Activated naive CD8-positive, alpha-beta T cell (primary cell): Measurements from ENCODE around the gene HIBCH.

ENCODE experiments used
- H3K27ac Mint-ChIP-seq: one replicate; pipeline ENCODE4 v1.8.0; 2021; ENCODE audit warnings: mixed read lengths
- H3K27me3 Mint-ChIP-seq: one replicate; pipeline ENCODE4 v1.8.0; 2021; ENCODE audit warnings: mixed read lengths
- H3K36me3 Mint-ChIP-seq: one replicate; pipeline ENCODE4 v1.8.0; 2021; ENCODE audit warnings: mixed read lengths
- H3K4me1 Mint-ChIP-seq: one replicate; pipeline ENCODE4 v1.8.0; 2021; ENCODE audit warnings: low read depth, mixed read lengths
- H3K4me3 Mint-ChIP-seq: one replicate; pipeline ENCODE4 v1.8.0; 2021; ENCODE audit warnings: mild to moderate bottlenecking, mixed read lengths
- H3K9me3 Mint-ChIP-seq: one replicate; pipeline ENCODE4 v1.8.0; 2021; ENCODE audit warnings: low read depth, mixed read lengths

HIBCH gene

DNA sequence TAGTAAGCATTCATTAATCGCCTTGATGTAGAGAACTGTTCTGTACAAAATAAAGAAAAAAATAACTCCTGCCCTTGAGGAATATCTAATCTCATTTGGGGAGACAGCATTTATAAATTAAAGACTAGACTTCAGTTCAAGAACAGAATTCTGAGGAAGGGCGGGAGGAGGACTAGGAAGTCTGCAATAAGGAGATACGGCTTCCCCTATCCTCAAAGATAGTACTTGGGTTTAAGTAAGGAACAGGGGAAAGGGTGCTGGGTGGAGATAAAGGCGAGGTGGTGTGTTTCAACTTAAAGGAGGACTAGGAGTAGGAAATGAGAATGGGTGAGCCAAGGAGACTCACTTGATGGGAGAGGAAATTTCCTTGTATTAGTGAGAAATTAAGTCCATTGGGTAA lies 135.2 kb downstream of the HIBCH start:
- peaks cover 6% of the 10 kb centered on the region for H3K36me3 Mint-ChIP-seq
- H3K4me3 Mint-ChIP-seq: no peak overlapping the region
- no peaks in the 10 kb centered on the region for H3K9me3 Mint-ChIP-seq
- H3K4me1 Mint-ChIP-seq: peaks cover 11% of the 10 kb centered on the region
- H3K27me3 Mint-ChIP-seq: peaks cover 14% of the 10 kb centered on the region
- no peak overlapping the region for H3K27ac Mint-ChIP-seq

- Mint-ChIP-seq H3K27ac (no peak overlapping the region), H3K4me3 (no peak overlapping the region), H3K27me3 (peaks cover 18% of the 10 kb centered on the region), H3K9me3 (no peaks in the 10 kb centered on the region), H3K4me1 (peaks cover 12% of the 10 kb centered on the region), H3K36me3 (peaks cover 7% of the 10 kb centered on the region)
Observed at GRCh38 chr2:190183539-190183938, 136.1 kb downstream of the HIBCH start.

DNA sequence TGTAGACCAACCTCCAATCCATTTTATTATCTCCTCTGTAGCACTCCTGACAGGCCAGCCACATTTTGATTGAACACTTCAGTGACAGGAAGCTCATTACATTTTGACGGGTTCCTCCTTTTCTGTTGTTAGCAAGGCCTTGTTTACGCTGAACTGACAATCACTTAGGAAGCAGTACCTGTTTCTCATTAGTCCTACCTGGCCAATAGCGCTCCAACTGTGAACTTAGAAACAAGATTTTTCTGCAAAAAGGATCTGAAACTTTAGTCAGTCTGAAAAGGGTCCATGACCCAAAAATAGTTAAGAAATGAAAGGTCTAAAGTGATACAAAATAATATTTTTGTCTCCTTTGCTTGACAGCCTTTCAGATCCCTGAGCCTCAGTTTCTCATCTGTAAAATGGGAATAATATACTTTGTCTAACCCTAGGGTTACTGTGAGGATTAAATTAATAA lies 137.5 kb downstream of the HIBCH start:
- H3K27me3 Mint-ChIP-seq: peaks cover 28% of the 10 kb centered on the region
- H3K27ac Mint-ChIP-seq: no peak overlapping the region
- H3K36me3 Mint-ChIP-seq: peaks cover 7% of the 10 kb centered on the region
- peak overlapping the region; percentile 38 for H3K4me3 Mint-ChIP-seq
- H3K4me1 Mint-ChIP-seq: peaks cover 12% of the 10 kb centered on the region
- no peaks in the 10 kb centered on the region for H3K9me3 Mint-ChIP-seq

GRCh38 chr2:190181123-190181669 lies 138.4 kb downstream of the HIBCH start:
- no peaks in the 10 kb centered on the region for H3K9me3 Mint-ChIP-seq
- peak overlapping the region; percentile 77 for H3K4me3 Mint-ChIP-seq
- peaks cover 7% of the 10 kb centered on the region for H3K36me3 Mint-ChIP-seq
- H3K27me3 Mint-ChIP-seq: peaks cover 33% of the 10 kb centered on the region
- H3K4me1 Mint-ChIP-seq: peaks cover 12% of the 10 kb centered on the region
- peak overlapping the region; percentile 28 for H3K27ac Mint-ChIP-seq

- Mint-ChIP-seq H3K36me3 (peaks cover 7% of the 10 kb centered on the region), H3K9me3 (no peaks in the 10 kb centered on the region), H3K4me1 (peaks cover 12% of the 10 kb centered on the region), H3K27me3 (peaks cover 36% of the 10 kb centered on the region), H3K27ac (no peak overlapping the region), H3K4me3 (peak overlapping the region; percentile 77)
Observed at GRCh38 chr2:190180313-190181122, 139.1 kb downstream of the HIBCH start.

DNA sequence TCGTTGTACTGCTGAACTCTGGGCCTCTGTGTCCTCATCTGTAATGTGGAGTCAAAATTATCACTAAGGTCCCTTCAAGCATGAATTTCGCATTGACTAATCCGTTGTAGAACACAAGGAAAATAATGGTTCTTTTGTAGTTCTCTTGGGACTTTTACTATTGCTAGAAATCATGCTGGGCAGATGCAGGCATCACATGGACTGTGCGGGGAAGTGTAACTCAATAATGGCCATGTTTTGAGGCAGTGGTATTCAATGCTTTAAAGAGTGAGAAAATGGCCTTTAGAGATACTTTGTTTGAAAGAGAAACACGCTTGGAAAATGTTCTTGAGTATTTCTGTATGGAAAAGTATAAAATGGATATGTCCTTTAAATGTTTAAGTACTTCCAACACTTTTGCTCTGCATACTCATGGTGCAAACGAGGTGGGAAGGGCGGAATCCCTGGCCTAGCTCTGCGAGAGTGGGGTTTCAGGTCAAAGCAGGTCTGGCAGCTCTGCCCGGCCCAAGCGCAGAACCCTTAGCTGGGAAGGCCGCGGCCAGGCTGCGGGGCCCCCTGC lies 139.8 kb downstream of the HIBCH start:
- H3K27me3 Mint-ChIP-seq: peaks cover 39% of the 10 kb centered on the region
- no peak overlapping the region for H3K27ac Mint-ChIP-seq
- H3K4me1 Mint-ChIP-seq: peaks cover 12% of the 10 kb centered on the region
- H3K36me3 Mint-ChIP-seq: peaks cover 9% of the 10 kb centered on the region
- no peaks in the 10 kb centered on the region for H3K9me3 Mint-ChIP-seq
- peak overlapping the region; percentile 77 for H3K4me3 Mint-ChIP-seq

DNA sequence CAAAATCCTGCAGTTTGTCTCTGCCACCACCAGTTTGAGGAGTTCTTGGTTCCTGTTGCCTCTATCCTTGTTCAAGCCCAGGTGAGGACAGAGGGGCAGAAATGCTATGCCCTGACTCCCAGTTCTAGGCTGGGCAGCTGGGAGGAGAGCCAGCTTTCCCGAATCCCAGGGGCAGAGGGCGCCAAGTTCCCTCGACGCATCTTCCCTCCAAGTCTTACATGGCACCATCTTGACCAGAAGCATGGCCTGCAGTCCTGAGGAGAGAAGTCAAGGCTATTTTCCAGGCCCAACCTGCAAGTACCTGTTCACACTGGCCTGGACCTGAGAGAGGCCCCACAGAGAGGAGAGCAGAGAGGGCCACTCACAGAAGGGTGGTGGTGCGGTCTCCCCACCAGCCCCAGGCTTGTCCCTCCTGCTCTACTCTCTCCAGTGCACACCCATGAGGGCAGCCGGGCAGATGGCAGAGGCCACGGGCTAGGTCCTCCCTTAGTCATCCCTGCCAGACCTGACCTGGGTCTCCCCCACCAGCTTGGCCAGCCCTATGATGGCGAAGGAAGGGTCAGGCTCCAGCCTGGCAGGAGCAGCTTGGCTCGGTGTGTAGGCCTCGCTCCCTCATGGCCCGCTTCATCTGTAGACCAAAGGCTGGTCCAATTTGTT lies 141.4 kb downstream of the HIBCH start:
- peaks cover 12% of the 10 kb centered on the region for H3K4me1 Mint-ChIP-seq
- peaks cover 10% of the 10 kb centered on the region for H3K9me3 Mint-ChIP-seq
- H3K27ac Mint-ChIP-seq: no peak overlapping the region
- H3K4me3 Mint-ChIP-seq: no peak overlapping the region
- H3K36me3 Mint-ChIP-seq: peaks cover 19% of the 10 kb centered on the region
- H3K27me3 Mint-ChIP-seq: peaks cover 40% of the 10 kb centered on the region

DNA sequence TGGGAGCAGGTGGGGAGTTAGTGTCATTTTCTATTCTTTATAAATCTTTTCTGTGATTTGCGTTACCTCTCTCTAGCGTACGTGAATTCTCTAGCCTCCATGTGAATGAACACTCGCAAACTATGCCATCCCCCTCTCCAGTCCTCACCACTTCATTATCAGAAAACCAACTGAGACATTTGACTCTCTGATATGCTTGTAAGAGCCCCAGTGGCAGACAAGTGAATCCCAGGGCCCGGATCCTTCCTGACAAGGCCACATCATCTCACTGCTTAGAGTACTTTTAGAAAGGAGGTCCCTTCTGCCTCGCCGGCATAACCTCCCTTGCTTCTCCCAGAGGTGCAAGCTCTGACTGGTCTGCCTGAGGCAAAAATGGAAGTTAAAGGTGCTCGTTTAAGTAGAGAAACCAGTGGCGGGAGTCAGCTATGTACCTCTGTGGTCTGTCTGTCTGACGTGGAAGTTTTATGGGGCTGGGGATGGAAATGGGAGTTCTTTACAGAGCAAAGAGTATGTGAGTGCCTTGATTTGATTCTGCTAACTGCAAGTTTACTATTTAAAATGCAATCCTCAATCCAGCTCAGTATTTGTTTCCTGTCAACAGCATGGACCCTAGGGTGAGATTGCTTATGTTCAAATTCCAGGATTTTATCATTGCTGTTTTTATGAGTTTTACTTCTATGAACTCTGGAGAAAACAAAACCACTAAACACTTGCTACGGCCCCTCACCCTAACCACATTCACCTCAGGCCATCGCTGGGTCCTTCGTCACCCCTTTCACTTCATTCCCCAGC lies 142.2 kb downstream of the HIBCH start:
- Mint-ChIP-seq H3K27me3 (peaks cover 40% of the 10 kb centered on the region), H3K27ac (no peak overlapping the region), H3K9me3 (peaks cover 10% of the 10 kb centered on the region), H3K4me3 (no peak overlapping the region), H3K4me1 (peaks cover 12% of the 10 kb centered on the region), H3K36me3 (peaks cover 19% of the 10 kb centered on the region)

- no peaks in the 10 kb centered on the region for H3K4me1 Mint-ChIP-seq
- peaks cover 16% of the 10 kb centered on the region for H3K36me3 Mint-ChIP-seq
- H3K4me3 Mint-ChIP-seq: no peak overlapping the region
- peaks cover 22% of the 10 kb centered on the region for H3K27me3 Mint-ChIP-seq
- H3K9me3 Mint-ChIP-seq: peaks cover 15% of the 10 kb centered on the region
- H3K27ac Mint-ChIP-seq: no peak overlapping the region
Observed at GRCh38 chr2:190173392-190173791, 146.2 kb downstream of the HIBCH start.

- H3K9me3 Mint-ChIP-seq: peaks cover 17% of the 10 kb centered on the region
- H3K27ac Mint-ChIP-seq: no peak overlapping the region
- peaks cover 5% of the 10 kb centered on the region for H3K27me3 Mint-ChIP-seq
- H3K36me3 Mint-ChIP-seq: peaks cover 17% of the 10 kb centered on the region
- no peak overlapping the region for H3K4me3 Mint-ChIP-seq
- no peaks in the 10 kb centered on the region for H3K4me1 Mint-ChIP-seq
Observed at GRCh38 chr2:190170673-190171072, 149.0 kb downstream of the HIBCH start.

- Mint-ChIP-seq H3K27ac (no peak overlapping the region), H3K36me3 (peaks cover 17% of the 10 kb centered on the region), H3K9me3 (peaks cover 20% of the 10 kb centered on the region), H3K4me3 (no peak overlapping the region), H3K4me1 (no peaks in the 10 kb centered on the region), H3K27me3 (no peaks in the 10 kb centered on the region)
Observed at GRCh38 chr2:190169221-190170072, 150.2 kb downstream of the HIBCH start.

DNA sequence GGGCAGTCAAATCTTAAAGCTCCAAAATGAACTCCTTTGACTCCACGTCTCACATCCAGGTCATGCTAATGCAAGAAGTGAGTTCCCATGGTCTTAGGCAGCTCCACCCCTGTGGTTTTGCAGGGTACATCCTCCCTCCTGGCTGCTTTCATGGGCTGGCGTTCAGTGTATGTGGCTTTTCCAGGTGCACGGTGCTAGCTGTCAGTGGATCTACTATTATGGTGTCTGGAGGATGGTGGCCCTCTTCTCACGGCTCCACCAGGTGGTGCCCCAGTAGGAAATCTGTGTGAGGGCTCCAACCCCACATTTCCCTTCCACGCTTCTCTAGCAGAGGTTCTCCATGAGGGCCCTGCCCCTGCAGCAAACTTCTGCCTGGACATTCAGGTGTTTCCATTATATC lies 151.9 kb downstream of the HIBCH start:
- H3K4me3 Mint-ChIP-seq: no peak overlapping the region
- peaks cover 10% of the 10 kb centered on the region for H3K9me3 Mint-ChIP-seq
- H3K4me1 Mint-ChIP-seq: no peaks in the 10 kb centered on the region
- H3K27ac Mint-ChIP-seq: no peak overlapping the region
- peaks cover 3% of the 10 kb centered on the region for H3K27me3 Mint-ChIP-seq
- peaks cover 8% of the 10 kb centered on the region for H3K36me3 Mint-ChIP-seq

DNA sequence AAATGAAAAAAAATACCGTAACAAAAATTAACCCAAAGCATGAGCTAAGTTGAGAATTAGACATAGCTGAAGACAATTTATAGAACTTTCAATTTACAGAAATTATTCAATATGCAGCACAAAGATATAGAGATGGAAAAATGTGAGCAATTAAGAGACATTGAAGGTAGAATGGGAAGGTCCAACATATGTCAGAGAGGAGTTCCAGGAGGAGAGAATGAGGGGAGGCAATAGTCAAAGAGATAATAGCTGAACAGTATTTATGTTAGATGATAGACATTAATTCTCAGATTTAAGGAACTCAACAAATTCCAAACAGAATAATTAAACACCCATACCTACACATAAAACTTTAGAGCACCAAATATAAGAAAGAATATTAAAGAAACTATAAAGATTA lies 154.1 kb downstream of the HIBCH start:
- H3K9me3 Mint-ChIP-seq: peaks cover 10% of the 10 kb centered on the region
- peaks cover 8% of the 10 kb centered on the region for H3K36me3 Mint-ChIP-seq
- H3K27me3 Mint-ChIP-seq: peaks cover 3% of the 10 kb centered on the region
- H3K4me1 Mint-ChIP-seq: no peaks in the 10 kb centered on the region
- H3K27ac Mint-ChIP-seq: no peak overlapping the region
- no peak overlapping the region for H3K4me3 Mint-ChIP-seq

- H3K27me3 Mint-ChIP-seq: peaks cover 3% of the 10 kb centered on the region
- H3K4me1 Mint-ChIP-seq: no peaks in the 10 kb centered on the region
- peaks cover 3% of the 10 kb centered on the region for H3K36me3 Mint-ChIP-seq
- H3K4me3 Mint-ChIP-seq: no peak overlapping the region
- H3K27ac Mint-ChIP-seq: no peak overlapping the region
- peaks cover 3% of the 10 kb centered on the region for H3K9me3 Mint-ChIP-seq
Observed at GRCh38 chr2:190162851-190163250, 156.8 kb downstream of the HIBCH start.
